ENCODE results near the gene PCDH9.

The PCDH9 gene

GRCh38 chr13:66364346-66364745 is 865.8 kb downstream of the PCDH9 start:
- no peaks in the 10 kb centered on the region for H3F3A ChIP-seq (ENCODE audit: low read depth)
- TF ChIP-seq CTCF (conservative IDR thresholded peaks at IDR 0.05; ENCODE audit: low read length) (no peak), EZH2phosphoT487 (IDR thresholded peaks at IDR 0.05; ENCODE audit: borderline replicate concordance) (no peak)
- H3K4me1 ChIP-seq (ENCODE audit: insufficient read depth, low read length, poor library complexity, severe bottlenecking) = no peaks in the 10 kb centered on the region
- H3K79me2 ChIP-seq (ENCODE audit: insufficient read depth, low read length) = no peaks in the 10 kb centered on the region
- no peaks in the 10 kb centered on the region for H3K27me3 ChIP-seq (ENCODE audit: insufficient read depth, low read length, poor library complexity, severe bottlenecking)
- H3K36me3 ChIP-seq (ENCODE audit: insufficient read depth, low read length) = no peaks in the 10 kb centered on the region
- H4K20me1 ChIP-seq (ENCODE audit: insufficient read depth, low read length, poor library complexity, severe bottlenecking) = no peaks in the 10 kb centered on the region
- no peak overlapping the region for H3K4me2 ChIP-seq (ENCODE audit: low read depth, low read length, poor library complexity, severe bottlenecking)
- H3K9me3 ChIP-seq (ENCODE audit: insufficient read depth, low read depth, low read length) = no peaks in the 10 kb centered on the region
- no peak overlapping the region for H2AFZ ChIP-seq (ENCODE audit: low read length)
- no peaks in the 10 kb centered on the region for H3K9me2 ChIP-seq (replicated peaks; ENCODE audit: low read depth, low read length)
- H3K4me3 ChIP-seq (ENCODE audit: low read length, poor library complexity, severe bottlenecking) = no peak overlapping the region
- H3K9ac ChIP-seq (ENCODE audit: low read depth, low read length, poor library complexity, severe bottlenecking) = no peak overlapping the region

DNA sequence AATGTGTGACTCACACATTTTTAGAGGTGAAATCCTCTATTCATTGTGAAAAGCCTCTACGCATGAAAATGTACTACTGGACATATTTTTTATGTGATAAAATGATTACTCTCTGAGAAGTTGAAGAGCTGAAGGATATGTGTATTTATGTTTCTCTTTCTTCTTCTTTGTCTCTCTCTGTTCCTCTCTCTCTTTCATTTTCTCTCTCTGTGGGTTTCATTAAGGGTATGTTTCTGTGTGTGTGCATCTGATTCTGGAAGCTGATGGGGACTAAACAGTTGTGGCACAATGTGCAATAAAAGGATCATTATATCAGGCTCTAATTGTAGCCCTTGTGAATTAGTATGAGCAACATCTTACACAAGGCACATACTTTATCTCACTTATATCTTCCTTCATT is 867.7 kb downstream of the PCDH9 start:
- no peaks in the 10 kb centered on the region for H4K20me1 ChIP-seq (ENCODE audit: insufficient read depth, low read length, poor library complexity, severe bottlenecking)
- no peak for TF ChIP-seq EZH2phosphoT487 (IDR thresholded peaks at IDR 0.05; ENCODE audit: borderline replicate concordance)
- TF ChIP-seq CTCF (conservative IDR thresholded peaks at IDR 0.05; ENCODE audit: low read length) = no peak
- no peak overlapping the region for H3K9ac ChIP-seq (ENCODE audit: low read depth, low read length, poor library complexity, severe bottlenecking)
- H3K27me3 ChIP-seq (ENCODE audit: insufficient read depth, low read length, poor library complexity, severe bottlenecking) = no peaks in the 10 kb centered on the region
- H3K4me2 ChIP-seq (ENCODE audit: low read depth, low read length, poor library complexity, severe bottlenecking) = no peak overlapping the region
- H3K4me1 ChIP-seq (ENCODE audit: insufficient read depth, low read length, poor library complexity, severe bottlenecking) = no peaks in the 10 kb centered on the region
- H2AFZ ChIP-seq (ENCODE audit: low read length) = no peak overlapping the region
- H3K9me2 ChIP-seq (replicated peaks; ENCODE audit: low read depth, low read length) = no peaks in the 10 kb centered on the region
- no peaks in the 10 kb centered on the region for H3K9me3 ChIP-seq (ENCODE audit: insufficient read depth, low read depth, low read length)
- no peak overlapping the region for H3K4me3 ChIP-seq (ENCODE audit: low read length, poor library complexity, severe bottlenecking)
- H3K79me2 ChIP-seq (ENCODE audit: insufficient read depth, low read length) = no peaks in the 10 kb centered on the region
- H3K36me3 ChIP-seq (ENCODE audit: insufficient read depth, low read length) = no peaks in the 10 kb centered on the region
- no peaks in the 10 kb centered on the region for H3F3A ChIP-seq (ENCODE audit: low read depth)

- TF ChIP-seq EZH2phosphoT487 (IDR thresholded peaks at IDR 0.05; ENCODE audit: borderline replicate concordance) (no peak), CTCF (conservative IDR thresholded peaks at IDR 0.05; ENCODE audit: low read length) (no peak)
- no peak overlapping the region for H2AFZ ChIP-seq (ENCODE audit: low read length)
- H3K4me1 ChIP-seq (ENCODE audit: insufficient read depth, low read length, poor library complexity, severe bottlenecking) = no peaks in the 10 kb centered on the region
- no peaks in the 10 kb centered on the region for H3K9me3 ChIP-seq (ENCODE audit: insufficient read depth, low read depth, low read length)
- no peaks in the 10 kb centered on the region for H3K9me2 ChIP-seq (replicated peaks; ENCODE audit: low read depth, low read length)
- H3K27me3 ChIP-seq (ENCODE audit: insufficient read depth, low read length, poor library complexity, severe bottlenecking) = no peaks in the 10 kb centered on the region
- H3F3A ChIP-seq (ENCODE audit: low read depth) = no peaks in the 10 kb centered on the region
- no peaks in the 10 kb centered on the region for H3K36me3 ChIP-seq (ENCODE audit: insufficient read depth, low read length)
- no peak overlapping the region for H3K9ac ChIP-seq (ENCODE audit: low read depth, low read length, poor library complexity, severe bottlenecking)
- no peak overlapping the region for H3K4me2 ChIP-seq (ENCODE audit: low read depth, low read length, poor library complexity, severe bottlenecking)
- no peaks in the 10 kb centered on the region for H4K20me1 ChIP-seq (ENCODE audit: insufficient read depth, low read length, poor library complexity, severe bottlenecking)
- no peaks in the 10 kb centered on the region for H3K79me2 ChIP-seq (ENCODE audit: insufficient read depth, low read length)
- H3K4me3 ChIP-seq (ENCODE audit: low read length, poor library complexity, severe bottlenecking) = no peak overlapping the region
Observed at GRCh38 chr13:66359910-66360552, 870.1 kb downstream of the PCDH9 start.

All from Loucy (cell line).